Stimulated activated CD4-positive, alpha-beta T cell treated with anti-CD3 and anti-CD28 coated beads, Interleukin-15, amount 100 ng/mL, for 1 hour (primary cell): ENCODE data around the gene RASGEF1C.
"Not testable (repeated sequence)": the region's sequence is repeated elsewhere in the genome, so short reads cannot be mapped to it uniquely, and the experiment has no call there.

Experiments used
- DNase-seq, 2 donors: peaks; one replicate each; pipeline ENCODE4 v3.0.0-alpha.2; 2020; ENCODE audit warnings: low read depth in 1 of 2, low spot score in 1 of 2

The RASGEF1C gene

DNA sequence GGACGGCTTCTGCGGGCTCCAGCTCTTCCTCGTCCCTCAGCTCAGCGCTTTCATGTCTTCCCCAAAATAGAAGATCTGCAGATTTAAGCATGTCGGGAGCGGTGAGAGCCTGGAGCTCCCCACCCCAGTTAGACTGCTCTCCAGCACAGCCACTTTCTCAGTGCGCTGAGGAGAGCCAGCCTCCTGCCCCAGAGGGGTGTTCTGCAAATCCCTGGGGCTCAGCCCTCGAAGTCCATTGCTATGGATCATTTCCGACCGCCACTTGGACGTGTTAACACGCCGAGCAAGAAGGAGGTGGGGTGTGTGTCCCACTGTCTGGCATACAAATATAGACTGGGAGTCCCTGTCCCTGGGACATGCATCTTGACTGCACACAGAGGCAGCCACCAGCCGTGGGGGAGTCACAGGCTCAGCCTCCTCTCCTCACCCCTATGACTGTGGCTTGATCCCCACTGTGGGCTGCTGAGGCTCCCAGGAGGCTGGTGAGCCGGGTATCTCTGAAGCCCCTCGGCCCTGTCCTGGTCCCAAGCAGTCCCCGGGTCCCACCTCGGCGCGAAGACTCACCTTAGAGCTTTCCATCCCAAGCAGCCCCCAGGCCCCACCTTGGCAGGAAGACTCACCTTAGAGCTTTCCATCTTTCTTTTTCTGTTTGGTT, 107.4 kb downstream of the RASGEF1C start:
- DNase-seq: no peak

GRCh38 chr5:180100621-180101450, 108.2 kb downstream of the RASGEF1C start:
- DNase-seq: no peak

DNA sequence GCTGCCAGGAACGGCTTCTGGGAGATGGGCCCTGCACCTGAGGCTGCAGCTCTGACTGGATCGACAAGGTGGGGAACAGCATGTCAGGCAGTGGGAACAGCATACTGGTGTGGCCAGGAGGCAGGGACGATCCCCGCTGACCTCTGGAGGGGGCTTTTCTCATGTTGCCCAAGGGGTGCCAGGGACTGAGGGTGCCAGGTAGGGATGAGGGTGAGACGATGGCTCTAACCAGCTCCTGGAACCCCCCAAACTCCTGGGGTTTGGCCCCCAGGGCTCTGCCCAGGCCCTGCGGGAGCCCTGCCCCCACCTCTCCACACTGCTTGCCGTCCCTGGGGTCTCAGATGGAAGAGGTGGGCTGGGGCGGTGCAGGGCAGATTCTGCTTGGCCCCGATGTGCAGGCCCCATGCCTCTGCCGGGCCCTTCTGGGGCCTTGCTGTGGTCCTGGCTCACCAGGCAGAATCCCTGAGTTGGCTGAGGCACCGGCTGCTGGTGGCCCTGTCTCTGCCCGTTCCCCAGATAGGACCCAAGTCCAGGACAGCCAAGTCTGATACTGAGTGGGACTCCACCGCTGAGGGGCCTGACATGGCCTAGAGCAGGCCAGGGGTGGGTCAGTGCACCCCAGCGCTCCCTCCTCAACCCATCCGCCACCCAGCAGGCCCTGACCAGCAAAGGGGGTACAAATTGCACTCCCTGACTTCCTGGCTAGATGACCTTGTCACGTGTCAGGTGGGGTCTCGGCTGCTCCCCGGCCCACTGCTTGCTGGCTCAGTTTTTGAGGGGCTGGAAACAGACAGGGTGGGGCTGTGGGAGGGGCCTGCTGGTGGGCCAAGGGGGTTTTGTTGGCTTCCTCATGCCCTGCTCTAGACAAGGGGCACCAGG, 109.0 kb downstream of the RASGEF1C start:
- DNase-seq: no peak

- DNase-seq: no peak
Measured at GRCh38 chr5:180098991-180099732, 109.8 kb downstream of the RASGEF1C start.

DNA sequence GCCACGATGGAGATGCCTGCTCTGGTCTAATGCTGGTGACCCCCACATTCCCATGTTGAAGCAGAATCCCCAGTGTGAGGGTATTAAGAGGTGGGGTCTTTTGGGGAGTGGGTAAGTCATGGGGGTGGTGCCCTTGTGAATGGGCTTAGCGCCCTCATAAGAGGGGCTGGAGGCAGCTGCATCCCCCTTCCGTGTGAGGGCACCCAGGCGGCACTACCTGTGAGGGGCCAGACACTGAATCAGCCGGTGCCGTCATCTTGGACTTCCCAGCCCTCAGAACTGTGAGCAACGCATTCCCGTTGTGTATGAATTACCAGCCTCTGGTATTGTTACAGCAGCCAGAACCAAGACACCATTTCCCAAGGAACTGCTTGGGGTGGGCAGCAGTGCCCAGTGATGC, 110.5 kb downstream of the RASGEF1C start:
- DNase-seq: no peak

GRCh38 chr5:180097926-180098325, 111.1 kb downstream of the RASGEF1C start:
- no peak for DNase-seq

GRCh38 chr5:180097163-180097894, 111.7 kb downstream of the RASGEF1C start:
- DNase-seq: no peak

DNA sequence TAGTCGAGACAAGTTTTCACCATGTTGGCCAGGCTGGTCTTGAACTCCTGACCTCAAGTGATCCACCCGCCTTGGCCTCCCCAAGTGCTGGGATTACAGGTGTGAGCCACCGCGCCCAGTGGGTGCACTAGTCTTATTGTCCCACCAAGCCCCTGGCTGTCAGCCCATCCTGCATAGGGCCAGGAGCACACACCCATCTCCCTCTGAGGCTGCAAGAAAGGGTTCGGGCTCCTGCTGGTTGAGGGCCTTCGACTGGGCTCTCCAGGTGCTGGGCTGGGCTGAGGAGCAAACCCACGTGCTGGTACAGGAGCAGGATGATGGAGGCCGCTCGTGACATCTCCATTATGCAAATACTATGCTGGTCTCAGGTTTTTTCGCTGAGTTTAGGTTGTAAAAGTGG, 112.4 kb downstream of the RASGEF1C start:
- no peak for DNase-seq

GRCh38 chr5:180095545-180095944, 113.5 kb downstream of the RASGEF1C start:
- DNase-seq: no peak

DNA sequence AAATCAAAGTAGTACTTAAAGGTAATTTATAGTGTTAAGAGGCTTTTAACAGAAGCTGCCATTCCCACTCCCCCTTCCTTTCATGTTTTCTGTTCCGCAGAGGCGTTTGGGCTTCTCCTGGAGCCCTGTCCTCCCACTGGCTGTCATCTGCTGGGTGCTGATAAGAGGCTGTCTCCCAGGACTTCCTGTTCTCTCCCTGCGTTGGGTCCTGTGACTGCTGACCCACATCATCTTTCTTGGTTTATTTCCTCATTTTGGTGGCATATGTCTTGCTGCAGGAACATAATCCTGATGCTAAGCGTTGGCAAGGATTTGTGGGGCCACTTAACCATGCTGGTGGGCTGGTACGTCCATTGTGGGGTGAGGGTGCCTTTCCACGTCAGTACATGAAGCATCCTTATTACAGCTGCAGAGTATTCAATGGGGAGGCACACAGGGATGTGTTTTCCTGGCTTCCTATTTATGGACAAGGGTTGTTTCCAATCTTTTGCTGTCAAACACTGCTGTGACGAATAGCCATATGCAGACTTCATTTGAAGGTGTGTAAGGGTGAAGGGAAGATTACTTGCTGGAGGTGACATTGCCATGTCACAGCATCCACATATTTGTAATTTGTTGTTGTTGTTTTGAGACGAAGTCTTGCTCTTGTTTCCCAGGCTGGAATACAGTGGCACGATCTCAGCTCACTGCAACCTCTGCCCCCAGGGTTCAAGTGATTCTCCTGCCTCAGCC, 115.2 kb downstream of the RASGEF1C start:
- no peak for DNase-seq

- no peak for DNase-seq
Measured at GRCh38 chr5:180093241-180093640, 115.8 kb downstream of the RASGEF1C start.

GRCh38 chr5:180090769-180091546, 118.1 kb downstream of the RASGEF1C start:
- DNase-seq: no peak

DNA sequence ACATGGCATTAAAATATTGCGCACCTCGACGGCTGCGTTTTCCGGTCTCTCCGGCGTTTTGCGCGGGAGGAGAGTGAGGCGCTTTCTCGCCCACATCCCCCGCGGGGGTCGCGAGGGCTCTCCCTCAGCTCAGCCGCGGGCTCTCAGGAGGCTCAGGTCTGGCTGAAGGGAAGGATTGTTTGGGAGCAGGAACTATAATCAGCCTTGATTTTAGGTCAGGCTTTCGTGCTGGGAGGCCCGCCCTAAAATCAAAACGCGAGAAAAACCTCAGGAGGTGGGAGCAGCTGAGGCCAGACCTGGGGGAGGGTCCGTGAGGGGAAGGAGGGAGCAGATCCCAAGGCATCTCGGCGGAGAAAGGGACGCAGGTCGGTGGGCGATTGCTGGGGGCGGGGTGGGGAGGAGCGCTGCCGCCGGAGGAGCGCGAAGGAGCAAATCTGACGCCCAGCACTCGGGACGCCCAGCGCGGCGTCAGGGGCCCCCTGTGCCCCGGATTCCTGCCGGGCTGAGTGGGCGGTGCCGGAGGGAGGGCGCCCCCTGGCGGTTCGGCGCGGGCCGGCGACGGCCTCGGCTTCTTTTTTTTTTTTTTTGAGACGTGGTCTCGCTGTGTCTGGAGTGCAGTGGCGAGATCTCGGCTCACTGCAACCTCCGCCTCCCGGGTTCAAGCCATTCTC, 118.8 kb downstream of the RASGEF1C start:
- DNase-seq: peak; percentile 69 to 73

- DNase-seq: not testable (repeated sequence)
Measured at GRCh38 chr5:180089628-180090027, 119.4 kb downstream of the RASGEF1C start.

- no peak for DNase-seq
Measured at GRCh38 chr5:180088561-180088960, 120.5 kb downstream of the RASGEF1C start.

DNA sequence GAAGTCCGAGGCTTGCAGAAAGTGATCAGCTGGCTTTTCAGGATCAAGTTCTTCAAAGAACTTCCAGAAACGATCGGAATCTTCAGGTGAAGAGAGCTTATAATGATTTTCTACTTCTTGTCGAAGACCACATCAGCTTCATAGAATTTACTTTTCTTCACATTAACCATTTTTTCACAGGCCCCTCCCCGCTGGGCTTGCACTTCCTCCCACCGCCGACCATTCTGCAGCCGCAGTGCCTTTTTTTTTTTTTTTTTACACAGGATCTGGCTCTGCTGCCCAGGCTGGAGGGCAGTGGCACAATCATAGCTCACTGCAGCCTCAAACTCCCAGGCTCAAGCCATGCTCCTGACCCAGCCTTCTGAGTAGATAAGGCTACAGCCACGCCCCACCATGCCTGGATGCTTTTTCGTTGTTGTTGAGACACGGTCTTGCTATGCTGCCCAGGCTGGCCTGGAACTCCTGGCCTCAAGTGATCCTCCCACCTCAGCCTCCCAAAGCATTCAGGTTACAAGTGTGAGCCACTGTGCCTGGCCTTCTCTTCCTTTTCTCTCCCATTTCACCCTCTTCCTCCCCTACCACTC, 122.1 kb downstream of the RASGEF1C start:
- no peak for DNase-seq

DNA sequence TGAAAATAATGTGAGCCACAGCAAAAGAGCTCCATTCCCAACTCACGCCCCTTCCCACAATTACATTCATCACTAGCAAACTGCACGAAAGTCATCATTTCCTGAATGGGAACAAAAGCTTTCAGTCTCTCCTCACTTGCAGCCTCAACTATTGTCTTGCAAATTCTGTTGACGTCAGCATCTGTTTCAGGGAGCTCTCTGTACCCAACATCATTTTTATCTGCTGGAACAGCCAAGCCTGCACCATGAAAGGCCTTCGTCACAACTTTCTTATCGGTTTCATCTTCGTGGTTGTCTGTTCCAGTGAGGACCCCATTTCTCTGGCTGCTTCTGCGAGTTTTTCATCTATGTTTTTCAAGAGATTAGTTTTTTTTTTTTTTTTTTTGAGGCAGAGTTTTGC, 123.2 kb downstream of the RASGEF1C start:
- no peak for DNase-seq
